Ovary (tissue), 3 donors: ENCODE measurements around the gene MMP21.

Source experiments
- CTCF ChIP-seq, 3 donors: fragments of 450-650 bp in 2 of 3; fragments of 200-600 bp in 1 of 3; IDR thresholded peaks; one replicate each; pipeline versions ENCODE4 v1.5.1 to v1.8.0; 2016 to 2022; ENCODE audit warnings: antibody characterized with exemption in 3 of 3, mild to moderate bottlenecking in 1 of 3
- EP300 ChIP-seq: sonication (generic); formaldehyde crosslinking; IDR thresholded peaks from one replicate; pipeline ENCODE4 v1.6.1; 2017; ENCODE audit warnings: antibody characterized with exemption
- POLR2A ChIP-seq: fragments of 450-650 bp; IDR thresholded peaks from one replicate; pipeline ENCODE4 v1.6.1; 2017; ENCODE audit warnings: antibody characterized with exemption, mild to moderate bottlenecking, moderate library complexity
- donor health status: DM: no; HTN: no; CAD: no.

GRCh38 chr10:125785791-125786190, 10.2 kb upstream of the MMP21 start:
- TF ChIP-seq CTCF (IDR thresholded peaks at IDR 0.05) = no peak
- no peak for TF ChIP-seq POLR2A
- TF ChIP-seq EP300 = no peak
